ENCODE measurements around the gene AKAP3. TPM values are rescaled to one million over a fixed set of nuclear protein-coding genes. Genes with fewer than 3 reads are reported as not detected.

Gene AKAP3
- total RNA-seq, 1 experiment from 2014 or later = 1.6 TPM

- H3K27me3 ChIP-seq (replicated peaks; ENCODE audit: control insufficient read depth, insufficient read depth, low read length) = no peaks in the 10 kb centered on the region
- Mint-ChIP-seq H3K4me1 (ENCODE audit: low read depth, unreplicated experiment) (no peaks in the 10 kb centered on the region), H3K36me3 (ENCODE audit: insufficient read depth, unreplicated experiment) (no peaks in the 10 kb centered on the region), H3K27me3 (ENCODE audit: insufficient read depth, unreplicated experiment) (peaks cover 13% of the 10 kb centered on the region), H3K9me3 (ENCODE audit: unreplicated experiment) (no peaks in the 10 kb centered on the region), H3K27ac (ENCODE audit: unreplicated experiment) (no peak overlapping the region), H3K4me3 (ENCODE audit: unreplicated experiment) (no peak overlapping the region)
- H3K4me1 ChIP-seq = peaks cover 7% of the 10 kb centered on the region
- no peak for DNase-seq
- no peaks in the 10 kb centered on the region for H3K36me3 ChIP-seq (ENCODE audit: control insufficient read depth, insufficient read depth, low read length)
- TF ChIP-seq, protein P1, sequence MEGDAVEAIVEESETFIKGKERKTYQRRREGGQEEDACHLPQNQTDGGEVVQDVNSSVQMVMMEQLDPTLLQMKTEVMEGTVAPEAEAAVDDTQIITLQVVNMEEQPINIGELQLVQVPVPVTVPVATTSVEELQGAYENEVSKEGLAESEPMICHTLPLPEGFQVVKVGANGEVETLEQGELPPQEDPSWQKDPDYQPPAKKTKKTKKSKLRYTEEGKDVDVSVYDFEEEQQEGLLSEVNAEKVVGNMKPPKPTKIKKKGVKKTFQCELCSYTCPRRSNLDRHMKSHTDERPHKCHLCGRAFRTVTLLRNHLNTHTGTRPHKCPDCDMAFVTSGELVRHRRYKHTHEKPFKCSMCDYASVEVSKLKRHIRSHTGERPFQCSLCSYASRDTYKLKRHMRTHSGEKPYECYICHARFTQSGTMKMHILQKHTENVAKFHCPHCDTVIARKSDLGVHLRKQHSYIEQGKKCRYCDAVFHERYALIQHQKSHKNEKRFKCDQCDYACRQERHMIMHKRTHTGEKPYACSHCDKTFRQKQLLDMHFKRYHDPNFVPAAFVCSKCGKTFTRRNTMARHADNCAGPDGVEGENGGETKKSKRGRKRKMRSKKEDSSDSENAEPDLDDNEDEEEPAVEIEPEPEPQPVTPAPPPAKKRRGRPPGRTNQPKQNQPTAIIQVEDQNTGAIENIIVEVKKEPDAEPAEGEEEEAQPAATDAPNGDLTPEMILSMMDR (IDR thresholded peaks at IDR 0.05; ENCODE audit: insufficient read depth in 1 of 2, low read depth in 1 of 2, low read length in 1 of 2, severe bottlenecking in 1 of 2, unreplicated experiment in 1 of 2) = no peak
- no peak overlapping the region for H3K4me3 ChIP-seq (ENCODE audit: low read depth, low read length)
- ChIA-PET POLR2A (no interaction called here), CTCF (no interaction called here)
- H3K9me3 ChIP-seq = no peaks in the 10 kb centered on the region
- intact Hi-C loops (cut with micrococcal nuclease; ENCODE audit: unreplicated experiment) = no loop called here
- no TSS peak for BruUV-seq (replicated peaks)
Measured at GRCh38 chr12:4643747-4644146, 5.1 kb downstream of the AKAP3 start.

DNA sequence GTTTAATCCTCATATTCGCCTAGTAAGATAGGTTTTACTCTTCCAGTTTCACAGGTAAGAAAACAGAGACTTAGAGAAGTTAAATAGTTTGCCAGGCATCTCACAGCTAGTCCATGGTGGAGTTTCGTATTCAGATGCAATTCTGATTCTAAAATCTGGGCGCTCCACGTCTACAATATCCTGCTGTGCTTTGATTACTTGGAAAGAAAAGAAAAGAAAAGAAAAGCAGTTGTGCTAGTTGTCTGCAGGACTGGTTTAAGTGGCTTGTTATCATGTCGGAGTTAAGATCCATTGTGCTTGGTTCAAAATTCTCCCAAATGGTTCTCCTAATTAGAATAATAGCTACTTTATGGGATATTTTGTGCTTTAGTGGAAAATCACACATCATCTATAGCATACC lies 18.6 kb downstream of the AKAP3 start:
- H3K4me3 Mint-ChIP-seq (ENCODE audit: unreplicated experiment) = no peak overlapping the region
- H3K27ac Mint-ChIP-seq (ENCODE audit: unreplicated experiment) = no peak overlapping the region
- intact Hi-C loops (cut with micrococcal nuclease; ENCODE audit: unreplicated experiment) = no loop called here
- POLR2A ChIA-PET = interaction anchor here (0.6 kb wide), 1 partner anchor 29 kb away, joined by 4 read pairs; no protein-coding TSS in a partner anchor
- TF ChIP-seq, protein P1 (IDR thresholded peaks at IDR 0.05; ENCODE audit: insufficient read depth in 1 of 2, low read depth in 1 of 2, low read length in 1 of 2, severe bottlenecking in 1 of 2, unreplicated experiment in 1 of 2) = no peak
- Histone ChIP-seq H3K27me3 (replicated peaks; ENCODE audit: control insufficient read depth, insufficient read depth, low read length) (no peaks in the 10 kb centered on the region), H3K36me3 (ENCODE audit: control insufficient read depth, insufficient read depth, low read length) (no peaks in the 10 kb centered on the region), H3K4me3 (ENCODE audit: low read depth, low read length) (no peak overlapping the region), H3K4me1 (no peaks in the 10 kb centered on the region), H3K9me3 (no peaks in the 10 kb centered on the region)
- DNase-seq = no peak
- CTCF ChIA-PET = no interaction called here
- H3K4me1 Mint-ChIP-seq (ENCODE audit: low read depth, unreplicated experiment) = no peaks in the 10 kb centered on the region
- BruUV-seq (replicated peaks) = no TSS peak
- no peaks in the 10 kb centered on the region for H3K36me3 Mint-ChIP-seq (ENCODE audit: insufficient read depth, unreplicated experiment)
- H3K27me3 Mint-ChIP-seq (ENCODE audit: insufficient read depth, unreplicated experiment) = peaks cover 23% of the 10 kb centered on the region
- H3K9me3 Mint-ChIP-seq (ENCODE audit: unreplicated experiment) = no peaks in the 10 kb centered on the region

DNA sequence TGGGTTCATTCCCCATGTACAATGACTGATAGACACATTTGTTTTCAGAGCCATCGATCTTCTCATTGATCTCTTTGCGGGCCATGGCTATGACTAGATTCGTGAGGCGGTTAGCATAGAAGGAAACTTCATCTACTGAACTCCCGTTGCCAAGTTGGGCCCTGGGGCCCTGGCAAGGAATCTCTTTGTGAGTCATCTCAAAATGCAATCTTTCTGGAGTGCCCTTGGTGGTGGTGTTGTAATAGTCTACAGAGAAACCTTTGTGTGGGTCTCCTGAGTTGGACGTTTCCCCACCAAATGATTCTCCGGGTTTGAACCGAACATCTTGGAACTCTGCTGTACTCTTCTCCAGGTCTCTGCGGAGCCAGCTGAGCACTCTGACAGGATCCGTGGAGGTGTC lies 20.4 kb downstream of the AKAP3 start:
- no peak overlapping the region for H3K27ac Mint-ChIP-seq (ENCODE audit: unreplicated experiment)
- no peaks in the 10 kb centered on the region for H3K4me1 Mint-ChIP-seq (ENCODE audit: low read depth, unreplicated experiment)
- no peaks in the 10 kb centered on the region for H3K27me3 ChIP-seq (replicated peaks; ENCODE audit: control insufficient read depth, insufficient read depth, low read length)
- POLR2A ChIA-PET = no interaction called here
- H3K27me3 Mint-ChIP-seq (ENCODE audit: insufficient read depth, unreplicated experiment) = peaks cover 19% of the 10 kb centered on the region
- no peaks in the 10 kb centered on the region for H3K36me3 Mint-ChIP-seq (ENCODE audit: insufficient read depth, unreplicated experiment)
- no peak for DNase-seq
- BruUV-seq (replicated peaks) = no TSS peak
- no peak overlapping the region for H3K4me3 ChIP-seq (ENCODE audit: low read depth, low read length)
- TF ChIP-seq, protein P1 (IDR thresholded peaks at IDR 0.05; ENCODE audit: insufficient read depth in 1 of 2, low read depth in 1 of 2, low read length in 1 of 2, severe bottlenecking in 1 of 2, unreplicated experiment in 1 of 2) = no peak
- no peaks in the 10 kb centered on the region for H3K9me3 Mint-ChIP-seq (ENCODE audit: unreplicated experiment)
- H3K9me3 ChIP-seq = no peaks in the 10 kb centered on the region
- no peaks in the 10 kb centered on the region for H3K36me3 ChIP-seq (ENCODE audit: control insufficient read depth, insufficient read depth, low read length)
- intact Hi-C loops (cut with micrococcal nuclease; ENCODE audit: unreplicated experiment) = no loop called here
- H3K4me3 Mint-ChIP-seq (ENCODE audit: unreplicated experiment) = no peak overlapping the region
- CTCF ChIA-PET = no interaction called here
- H3K4me1 ChIP-seq = no peaks in the 10 kb centered on the region
